Osteoblast (primary cell): ENCODE data around the gene CCDC170. TPM values are rescaled to one million over a fixed set of nuclear protein-coding genes. Genes with fewer than 3 reads are reported as not detected.

Experiments used
- DNase-seq: peaks from one replicate; pipeline ENCODE4 v3.0.0; 2011; ENCODE audit warnings: low spot score, mixed read lengths; ENCODE audit not compliant: insufficient read length; ENCODE audit errors: missing footprints
- H2AFZ ChIP-seq: 2 replicates; pipeline ENCODE4 v1.6.0; 2011; ENCODE audit warnings: mild to moderate bottlenecking, low read length
- H3K27ac ChIP-seq: 2 replicates; pipeline ENCODE4 v1.5.1; 2011; ENCODE audit warnings: mild to moderate bottlenecking, low read depth, low read length, moderate library complexity
- H3K27me3 ChIP-seq: 2 replicates; pipeline ENCODE4 v1.6.0; 2012; ENCODE audit warnings: mild to moderate bottlenecking, control low read depth, inconsistent platforms, low read length, moderate library complexity; ENCODE audit not compliant: insufficient read depth
- H3K36me3 ChIP-seq: 2 replicates; pipeline ENCODE4 v1.5.1; 2011; ENCODE audit warnings: mild to moderate bottlenecking, low read length, control low read depth, moderate library complexity; ENCODE audit not compliant: insufficient read depth
- H3K4me1 ChIP-seq: 2 replicates; pipeline ENCODE4 v1.5.1; 2011; ENCODE audit warnings: mild to moderate bottlenecking, low read length, control low read depth, moderate library complexity; ENCODE audit not compliant: insufficient read depth
- H3K4me2 ChIP-seq: 2 replicates; pipeline ENCODE4 v1.6.0; 2011; ENCODE audit warnings: mild to moderate bottlenecking, low read length; ENCODE audit not compliant: insufficient read depth
- H3K4me3 ChIP-seq: fragments of 200-600 bp; sonication (generic); 3 replicates; pipeline ENCODE4 v1.5.1; 2012; ENCODE audit warnings: mild to moderate bottlenecking, low read length, inconsistent platforms; ENCODE audit not compliant: insufficient read depth
- H3K79me2 ChIP-seq: 2 replicates; pipeline ENCODE4 v1.6.0; 2012; ENCODE audit warnings: mild to moderate bottlenecking, low read length, control low read depth, inconsistent platforms; ENCODE audit not compliant: insufficient read depth
- H3K9me3 ChIP-seq: 2 replicates; pipeline ENCODE4 v1.5.1; 2011; ENCODE audit warnings: low read depth, low read length, control low read depth
- H4K20me1 ChIP-seq: 2 replicates; pipeline ENCODE4 v1.6.0; 2012; ENCODE audit warnings: mild to moderate bottlenecking, low read length, control low read depth; ENCODE audit not compliant: insufficient read depth
- total RNA-seq: library from RNA; depleted of rRNA; stranded (reverse); fragments of >200 nt; gene quantifications from 2 replicates; pipeline ENCODE4 v1.2.3, GENCODE V29; 2012
- TF ChIP-seq, protein P1 (sequence below): IDR thresholded peaks from 2 replicates; pipeline ENCODE4 v1.5.1; 2011; ENCODE audit warnings: mild to moderate bottlenecking, low read depth, low read length, moderate library complexity; ENCODE audit errors: extremely low read depth

Gene CCDC170
- total RNA-seq, 1 donor: 1.8 TPM

DNA sequence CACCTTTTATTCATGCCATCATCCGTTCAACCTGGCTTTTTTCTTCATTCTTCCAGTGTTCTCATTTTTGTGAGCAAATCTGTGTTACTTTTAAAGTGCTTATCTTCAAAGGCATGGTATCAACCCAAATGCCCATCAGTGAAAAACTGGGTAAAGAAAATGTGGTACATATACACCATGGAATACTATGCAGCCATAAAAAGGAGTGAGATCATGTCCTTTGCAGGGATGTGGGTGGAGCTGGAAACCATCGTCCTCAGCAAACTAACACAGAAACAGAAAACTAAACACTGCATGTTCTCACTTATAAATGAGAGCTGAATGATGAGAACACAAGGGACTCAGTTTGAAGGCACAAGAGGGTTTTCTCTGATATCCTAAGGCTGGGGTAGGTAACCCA lies 130.3 kb downstream of the CCDC170 start:
- Histone ChIP-seq H2AFZ (no peak overlapping the region), H3K4me2 (no peak overlapping the region), H3K27ac (no peak overlapping the region), H4K20me1 (no peaks in the 10 kb centered on the region), H3K4me1 (peaks cover 2% of the 10 kb centered on the region), H3K27me3 (peaks cover 3% of the 10 kb centered on the region), H3K36me3 (no peaks in the 10 kb centered on the region), H3K4me3 (no peak overlapping the region), H3K9me3 (no peaks in the 10 kb centered on the region), H3K79me2 (no peaks in the 10 kb centered on the region)
- TF ChIP-seq, protein P1, sequence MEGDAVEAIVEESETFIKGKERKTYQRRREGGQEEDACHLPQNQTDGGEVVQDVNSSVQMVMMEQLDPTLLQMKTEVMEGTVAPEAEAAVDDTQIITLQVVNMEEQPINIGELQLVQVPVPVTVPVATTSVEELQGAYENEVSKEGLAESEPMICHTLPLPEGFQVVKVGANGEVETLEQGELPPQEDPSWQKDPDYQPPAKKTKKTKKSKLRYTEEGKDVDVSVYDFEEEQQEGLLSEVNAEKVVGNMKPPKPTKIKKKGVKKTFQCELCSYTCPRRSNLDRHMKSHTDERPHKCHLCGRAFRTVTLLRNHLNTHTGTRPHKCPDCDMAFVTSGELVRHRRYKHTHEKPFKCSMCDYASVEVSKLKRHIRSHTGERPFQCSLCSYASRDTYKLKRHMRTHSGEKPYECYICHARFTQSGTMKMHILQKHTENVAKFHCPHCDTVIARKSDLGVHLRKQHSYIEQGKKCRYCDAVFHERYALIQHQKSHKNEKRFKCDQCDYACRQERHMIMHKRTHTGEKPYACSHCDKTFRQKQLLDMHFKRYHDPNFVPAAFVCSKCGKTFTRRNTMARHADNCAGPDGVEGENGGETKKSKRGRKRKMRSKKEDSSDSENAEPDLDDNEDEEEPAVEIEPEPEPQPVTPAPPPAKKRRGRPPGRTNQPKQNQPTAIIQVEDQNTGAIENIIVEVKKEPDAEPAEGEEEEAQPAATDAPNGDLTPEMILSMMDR: no peak
- DNase-seq: no peak

DNA sequence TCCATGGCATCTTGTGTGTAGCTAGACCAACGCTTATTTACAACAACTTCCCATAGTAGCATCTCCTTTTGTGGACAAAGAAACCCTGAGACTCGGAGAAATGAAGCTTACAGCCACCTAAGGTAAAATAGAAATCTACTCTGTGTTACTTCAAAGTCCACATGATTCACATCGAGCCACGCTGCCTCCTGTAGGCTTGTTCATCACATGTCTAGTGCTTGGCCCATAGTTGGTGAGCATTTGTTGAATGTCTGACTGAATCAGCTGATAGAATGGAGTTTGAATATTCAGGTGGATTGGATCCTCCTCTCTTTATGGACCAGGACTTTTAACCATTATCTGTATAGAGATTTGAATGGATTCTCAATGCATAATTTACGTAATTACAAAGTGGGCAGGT lies 130.7 kb downstream of the CCDC170 start:
- no peaks in the 10 kb centered on the region for H3K9me3 ChIP-seq
- DNase-seq: no peak
- H4K20me1 ChIP-seq: no peaks in the 10 kb centered on the region
- peaks cover 2% of the 10 kb centered on the region for H3K4me1 ChIP-seq
- H3K36me3 ChIP-seq: no peaks in the 10 kb centered on the region
- H3K27ac ChIP-seq: no peak overlapping the region
- H3K27me3 ChIP-seq: peaks cover 3% of the 10 kb centered on the region
- no peak overlapping the region for H2AFZ ChIP-seq
- H3K4me2 ChIP-seq: no peak overlapping the region
- H3K79me2 ChIP-seq: no peaks in the 10 kb centered on the region
- H3K4me3 ChIP-seq: no peak overlapping the region
- TF ChIP-seq, protein P1: no peak

DNA sequence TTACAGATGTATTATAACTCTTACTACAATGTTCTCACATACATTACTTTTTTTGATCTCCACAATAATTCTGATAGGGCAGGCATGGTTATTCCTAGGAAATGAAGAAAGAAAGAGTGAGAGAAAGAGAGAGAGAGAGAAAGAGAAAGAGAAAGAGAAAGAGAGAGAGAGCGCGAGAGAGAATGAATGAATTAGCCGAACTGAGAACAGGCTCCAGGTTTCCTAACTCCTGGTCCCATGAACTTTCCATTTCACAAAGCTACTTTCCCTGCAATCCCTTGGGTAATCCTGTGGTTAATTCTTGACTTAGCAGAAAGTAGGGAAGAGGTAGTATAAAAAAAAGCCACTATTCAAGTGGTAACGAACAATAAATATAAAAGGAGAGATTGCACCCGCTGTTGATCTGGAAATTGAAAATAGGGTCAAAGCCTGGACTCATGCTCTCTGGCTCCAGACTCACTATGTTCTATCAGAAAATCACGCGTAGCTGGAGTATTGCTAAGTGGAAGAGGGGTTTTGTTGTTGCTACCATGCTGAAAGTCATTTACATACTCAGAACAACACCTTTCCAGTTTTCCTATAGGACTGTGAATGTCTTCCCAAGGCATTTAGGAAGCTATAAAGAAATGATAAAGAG lies 131.2 kb downstream of the CCDC170 start:
- Histone ChIP-seq H3K79me2 (no peaks in the 10 kb centered on the region), H2AFZ (no peak overlapping the region), H4K20me1 (no peaks in the 10 kb centered on the region), H3K4me1 (peaks cover 6% of the 10 kb centered on the region), H3K27me3 (peaks cover 3% of the 10 kb centered on the region), H3K27ac (no peak overlapping the region), H3K4me3 (no peak overlapping the region), H3K9me3 (no peaks in the 10 kb centered on the region), H3K36me3 (no peaks in the 10 kb centered on the region), H3K4me2 (no peak overlapping the region)
- no peak for DNase-seq
- TF ChIP-seq, protein P1: no peak

DNA sequence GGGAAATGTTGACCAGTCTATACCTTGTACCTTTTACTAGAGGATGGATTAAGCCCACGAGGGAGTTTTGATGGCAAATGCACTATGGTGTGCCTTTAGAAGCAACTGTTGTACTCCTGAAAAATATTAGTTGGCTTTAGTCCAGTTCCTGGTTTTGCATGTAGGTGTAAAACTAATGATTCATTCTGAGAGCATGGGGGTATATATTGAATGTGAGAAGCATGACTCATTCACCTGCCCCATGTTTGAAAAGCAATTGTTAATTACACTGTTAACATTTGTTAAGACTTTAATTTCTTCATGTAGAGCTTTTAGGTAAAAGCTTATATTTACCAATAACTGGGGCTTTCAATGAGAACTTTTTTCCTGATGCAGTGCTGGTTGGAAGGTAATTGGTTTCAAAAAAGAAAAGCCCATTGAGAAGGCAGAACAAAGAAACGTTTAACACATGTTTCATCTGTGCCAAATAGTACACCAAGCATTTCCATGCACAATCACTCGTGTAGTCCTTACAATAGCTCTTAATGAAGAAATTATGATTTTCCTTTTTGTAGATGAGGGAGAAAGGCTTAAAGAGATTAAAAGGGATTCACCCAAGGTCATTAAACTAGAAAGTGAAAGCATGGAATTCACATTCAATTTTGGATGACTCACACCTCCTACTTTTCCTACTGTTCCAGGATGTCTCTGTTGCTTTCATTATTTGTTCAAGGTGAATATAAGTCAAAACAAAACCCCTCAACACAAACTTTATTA lies 134.1 kb downstream of the CCDC170 start:
- TF ChIP-seq, protein P1: no peak
- DNase-seq: no peak
- no peak overlapping the region for H3K27ac ChIP-seq

More for the DNA sequence above, 134.1 kb downstream of the CCDC170 start:
- Histone ChIP-seq H4K20me1 (no peaks in the 10 kb centered on the region), H3K27me3 (peaks cover 3% of the 10 kb centered on the region), H3K4me2 (peak overlapping the region; percentile 44), H3K4me3 (no peak overlapping the region), H3K9me3 (no peaks in the 10 kb centered on the region), H3K36me3 (no peaks in the 10 kb centered on the region), H3K79me2 (no peaks in the 10 kb centered on the region), H3K4me1 (peaks cover 24% of the 10 kb centered on the region), H2AFZ (no peak overlapping the region)
